ENCODE results near the gene EMP2.

EMP2 gene

GRCh38 chr16:10502776-10503175 lies 77.6 kb downstream of the EMP2 start:
- Histone ChIP-seq H3K9me2 (replicated peaks; ENCODE audit: insufficient read depth, low read length) (no peaks in the 10 kb centered on the region), H4K20me1 (ENCODE audit: low read depth, low read length) (no peaks in the 10 kb centered on the region), H3F3A (ENCODE audit: insufficient read depth) (no peaks in the 10 kb centered on the region), H2AFZ (ENCODE audit: low read depth, low read length, severe bottlenecking) (no peak overlapping the region), H3K4me3 (ENCODE audit: insufficient read depth, low read length, poor library complexity, severe bottlenecking) (no peak overlapping the region), H3K27ac (ENCODE audit: low read depth, low read length) (no peak overlapping the region), H3K4me2 (ENCODE audit: low read depth, low read length, poor library complexity, severe bottlenecking) (no peak overlapping the region), H3K27me3 (ENCODE audit: low read length) (no peaks in the 10 kb centered on the region), H3K36me3 (ENCODE audit: low read length) (no peaks in the 10 kb centered on the region), H3K9me3 (ENCODE audit: insufficient read depth, low read length) (no peaks in the 10 kb centered on the region), H3K79me2 (ENCODE audit: insufficient read depth, low read length) (no peaks in the 10 kb centered on the region), H3K9ac (ENCODE audit: low read length) (no peak overlapping the region)
- TF ChIP-seq EZH2phosphoT487 (conservative IDR thresholded peaks at IDR 0.05; ENCODE audit: low read length) (no peak), CTCF (IDR thresholded peaks at IDR 0.05; ENCODE audit: insufficient read depth, low read length, poor library complexity, severe bottlenecking) (no peak)

- H3K4me2 ChIP-seq (ENCODE audit: low read depth, low read length, poor library complexity, severe bottlenecking) = no peak overlapping the region
- no peaks in the 10 kb centered on the region for H3K27me3 ChIP-seq (ENCODE audit: low read length)
- H3K36me3 ChIP-seq (ENCODE audit: low read length) = no peaks in the 10 kb centered on the region
- no peaks in the 10 kb centered on the region for H3K9me2 ChIP-seq (replicated peaks; ENCODE audit: insufficient read depth, low read length)
- H4K20me1 ChIP-seq (ENCODE audit: low read depth, low read length) = no peaks in the 10 kb centered on the region
- H3K9ac ChIP-seq (ENCODE audit: low read length) = no peak overlapping the region
- no peaks in the 10 kb centered on the region for H3K9me3 ChIP-seq (ENCODE audit: insufficient read depth, low read length)
- H3K27ac ChIP-seq (ENCODE audit: low read depth, low read length) = no peak overlapping the region
- no peaks in the 10 kb centered on the region for H3K79me2 ChIP-seq (ENCODE audit: insufficient read depth, low read length)
- H3K4me3 ChIP-seq (ENCODE audit: insufficient read depth, low read length, poor library complexity, severe bottlenecking) = no peak overlapping the region
- TF ChIP-seq EZH2phosphoT487 (conservative IDR thresholded peaks at IDR 0.05; ENCODE audit: low read length) = no peak
- TF ChIP-seq CTCF (IDR thresholded peaks at IDR 0.05; ENCODE audit: insufficient read depth, low read length, poor library complexity, severe bottlenecking) = no peak
- no peaks in the 10 kb centered on the region for H3F3A ChIP-seq (ENCODE audit: insufficient read depth)
- no peak overlapping the region for H2AFZ ChIP-seq (ENCODE audit: low read depth, low read length, severe bottlenecking)
Measured at GRCh38 chr16:10501016-10501607, 79.3 kb downstream of the EMP2 start.

- Histone ChIP-seq H3K79me2 (ENCODE audit: insufficient read depth, low read length) (no peaks in the 10 kb centered on the region), H3K9ac (ENCODE audit: low read length) (no peak overlapping the region), H3K4me3 (ENCODE audit: insufficient read depth, low read length, poor library complexity, severe bottlenecking) (no peak overlapping the region), H3K27ac (ENCODE audit: low read depth, low read length) (no peak overlapping the region), H2AFZ (ENCODE audit: low read depth, low read length, severe bottlenecking) (no peak overlapping the region), H3K9me2 (replicated peaks; ENCODE audit: insufficient read depth, low read length) (no peaks in the 10 kb centered on the region), H3K4me2 (ENCODE audit: low read depth, low read length, poor library complexity, severe bottlenecking) (no peak overlapping the region), H4K20me1 (ENCODE audit: low read depth, low read length) (no peaks in the 10 kb centered on the region), H3K36me3 (ENCODE audit: low read length) (no peaks in the 10 kb centered on the region), H3K9me3 (ENCODE audit: insufficient read depth, low read length) (no peaks in the 10 kb centered on the region), H3F3A (ENCODE audit: insufficient read depth) (no peaks in the 10 kb centered on the region), H3K27me3 (ENCODE audit: low read length) (no peaks in the 10 kb centered on the region)
- TF ChIP-seq EZH2phosphoT487 (conservative IDR thresholded peaks at IDR 0.05; ENCODE audit: low read length) (no peak), CTCF (IDR thresholded peaks at IDR 0.05; ENCODE audit: insufficient read depth, low read length, poor library complexity, severe bottlenecking) (no peak)
Measured at GRCh38 chr16:10500582-10500981, 79.8 kb downstream of the EMP2 start.

Data from SU-DHL-6 (cell line).